ENCODE data around the gene TSPAN18.
A peak's percentile ranks its signal among the peaks of the same experiment; 100 is the strongest.

The TSPAN18 gene

DNA sequence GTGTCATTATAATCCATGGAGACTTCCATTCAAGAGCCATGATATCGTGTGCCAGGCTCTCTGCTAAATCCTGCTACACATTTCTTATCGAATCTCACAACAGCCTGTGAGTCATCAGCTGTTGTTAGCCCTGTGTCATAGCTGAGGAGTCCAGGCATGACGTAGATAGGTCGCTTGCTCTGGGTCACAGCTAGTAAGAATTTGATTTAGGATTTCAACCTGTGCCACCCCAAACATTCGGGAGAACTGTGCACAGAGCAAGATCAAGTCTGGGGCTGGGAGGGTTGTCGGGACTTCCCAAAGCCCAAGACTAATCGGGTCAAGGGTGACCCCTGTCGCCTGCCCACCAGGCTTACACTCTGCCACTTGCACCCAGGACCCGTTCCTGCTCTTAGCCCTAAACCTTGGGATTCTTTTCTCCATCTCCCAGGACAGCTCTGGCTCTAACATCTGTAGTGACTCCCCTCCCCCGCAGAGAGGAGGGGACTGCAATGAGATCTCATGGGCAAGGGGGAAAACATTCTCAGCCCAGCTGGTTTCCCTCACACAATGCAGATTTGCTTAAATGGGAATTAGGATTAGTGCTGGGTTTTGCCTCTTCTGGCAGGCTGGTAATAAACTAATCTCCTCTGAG lies 34.3 kb downstream of the TSPAN18 start:
- DNase-seq (ENCODE audit: low read depth, low spot score): peak; percentile 82

DNA sequence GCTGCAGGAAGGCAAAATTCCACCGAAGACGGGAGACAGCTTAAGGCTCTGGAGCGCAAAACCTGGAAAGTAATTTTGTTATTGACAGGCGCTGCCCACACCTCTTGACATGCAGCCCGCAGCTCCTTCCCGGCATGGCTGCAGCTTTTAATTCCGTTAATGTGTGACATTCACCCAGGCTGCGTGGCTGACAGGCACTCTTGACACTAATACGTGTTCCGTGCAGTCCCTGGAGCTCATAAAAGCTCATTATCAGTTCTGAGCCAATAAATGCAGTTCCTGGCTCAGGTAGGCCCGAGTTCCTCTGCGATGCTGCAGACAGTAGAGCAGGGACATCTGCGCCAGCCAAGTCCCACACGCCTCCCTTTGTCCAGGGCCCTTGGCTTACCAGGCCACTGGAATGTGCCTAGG lies 34.8 kb downstream of the TSPAN18 start:
- peaks cover 16% of the 10 kb centered on the region for H3K4me1 ChIP-seq (ENCODE audit: insufficient read depth, insufficient read length)
- H3K9ac ChIP-seq (ENCODE audit: insufficient read length, low read depth): peak overlapping the region; percentile 43
- no peaks in the 10 kb centered on the region for H3K27me3 ChIP-seq (ENCODE audit: insufficient read depth, insufficient read length)
- H3K9me3 ChIP-seq (ENCODE audit: insufficient read depth, low read length): peaks cover 21% of the 10 kb centered on the region
- no peak overlapping the region for H3K4me3 ChIP-seq (ENCODE audit: insufficient read length, low read depth)
- peaks cover 22% of the 10 kb centered on the region for H3K36me3 ChIP-seq (ENCODE audit: insufficient read depth, insufficient read length, low read length)
- no peak for DNase-seq (ENCODE audit: low read depth, low spot score)
- TF ChIP-seq ZNF274 (IDR thresholded peaks at IDR 0.05; ENCODE audit: low read depth, low read length) (no peak), YY1 (IDR thresholded peaks at IDR 0.05; ENCODE audit: insufficient read depth, insufficient read length) (no peak), SUZ12 (IDR thresholded peaks at IDR 0.05; ENCODE audit: extremely low read depth, insufficient read depth, insufficient read length) (no peak)

More for the DNA sequence above, 34.3 kb downstream of the TSPAN18 start:
- no peak overlapping the region for H3K4me3 ChIP-seq (ENCODE audit: insufficient read length, low read depth)
- TF ChIP-seq ZNF274 (IDR thresholded peaks at IDR 0.05; ENCODE audit: low read depth, low read length) (no peak), SUZ12 (IDR thresholded peaks at IDR 0.05; ENCODE audit: extremely low read depth, insufficient read depth, insufficient read length) (no peak), YY1 (IDR thresholded peaks at IDR 0.05; ENCODE audit: insufficient read depth, insufficient read length) (no peak)
- peak overlapping the region; percentile 43 for H3K9ac ChIP-seq (ENCODE audit: insufficient read length, low read depth)
- no peaks in the 10 kb centered on the region for H3K27me3 ChIP-seq (ENCODE audit: insufficient read depth, insufficient read length)
- peaks cover 21% of the 10 kb centered on the region for H3K9me3 ChIP-seq (ENCODE audit: insufficient read depth, low read length)
- H3K4me1 ChIP-seq (ENCODE audit: insufficient read depth, insufficient read length): peaks cover 11% of the 10 kb centered on the region
- peaks cover 21% of the 10 kb centered on the region for H3K36me3 ChIP-seq (ENCODE audit: insufficient read depth, insufficient read length, low read length)

DNA sequence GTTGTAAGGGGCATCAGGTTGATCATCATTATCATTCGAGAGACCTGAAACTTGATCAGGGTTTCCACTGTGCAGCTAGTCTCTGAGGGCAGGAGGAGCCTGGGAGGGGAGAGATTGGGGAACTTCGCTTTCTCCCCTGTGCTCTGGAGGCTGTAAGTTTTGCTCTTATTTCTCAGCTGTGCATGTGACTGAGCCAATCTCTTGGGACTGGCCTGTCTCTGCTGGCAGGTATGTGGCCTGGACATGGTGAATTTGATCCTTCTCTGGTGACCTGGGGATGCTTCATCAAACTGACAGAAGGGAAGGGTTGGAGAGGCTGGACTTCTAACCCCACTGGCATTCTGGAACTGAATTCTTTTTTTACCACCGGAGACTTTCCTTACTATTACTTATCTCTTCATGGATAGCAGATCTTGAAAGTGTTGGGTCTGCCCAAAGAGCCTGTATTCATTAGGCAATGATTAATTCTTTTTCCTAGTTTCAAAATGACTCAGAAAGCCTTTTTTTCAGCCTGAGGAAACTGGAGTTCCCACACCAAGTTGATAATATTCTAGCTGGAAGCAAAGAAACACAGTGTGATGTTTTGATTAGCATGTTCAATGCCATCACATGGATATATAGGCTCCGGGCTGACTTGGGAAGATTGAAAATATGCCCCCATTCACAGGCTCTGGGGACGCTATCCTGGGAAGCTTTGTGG lies 36.5 kb downstream of the TSPAN18 start:
- Histone ChIP-seq H3K4me3 (ENCODE audit: insufficient read length, low read depth) (no peak overlapping the region), H3K9ac (ENCODE audit: insufficient read length, low read depth) (no peak overlapping the region), H3K4me1 (ENCODE audit: insufficient read depth, insufficient read length) (peaks cover 16% of the 10 kb centered on the region), H3K27me3 (ENCODE audit: insufficient read depth, insufficient read length) (no peaks in the 10 kb centered on the region), H3K36me3 (ENCODE audit: insufficient read depth, insufficient read length, low read length) (peaks cover 38% of the 10 kb centered on the region), H3K9me3 (ENCODE audit: insufficient read depth, low read length) (peaks cover 21% of the 10 kb centered on the region)
- DNase-seq (ENCODE audit: low read depth, low spot score): no peak
- TF ChIP-seq ZNF274 (IDR thresholded peaks at IDR 0.05; ENCODE audit: low read depth, low read length): no peak
- no peak for TF ChIP-seq YY1 (IDR thresholded peaks at IDR 0.05; ENCODE audit: insufficient read depth, insufficient read length)
- no peak for TF ChIP-seq SUZ12 (IDR thresholded peaks at IDR 0.05; ENCODE audit: extremely low read depth, insufficient read depth, insufficient read length)

DNA sequence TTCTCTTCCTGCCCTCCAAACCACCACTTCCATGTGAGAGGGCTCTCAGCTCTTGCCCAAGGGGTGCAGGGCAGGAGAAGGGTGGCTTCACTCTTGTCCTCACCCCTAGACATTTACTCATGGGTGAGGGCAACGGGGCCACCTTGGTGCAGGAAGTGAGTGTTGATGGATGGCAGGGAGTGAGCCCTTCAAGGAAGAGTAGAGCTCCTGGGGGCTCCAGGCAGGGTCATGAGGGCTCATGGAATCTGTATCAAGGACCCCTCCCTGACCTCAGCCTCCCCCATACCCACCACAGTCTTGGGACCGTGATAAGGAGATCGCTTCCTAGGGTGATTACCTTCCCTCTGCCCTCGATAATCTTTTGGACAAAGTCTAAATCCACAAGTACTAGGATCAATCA lies 37.8 kb downstream of the TSPAN18 start:
- peaks cover 38% of the 10 kb centered on the region for H3K36me3 ChIP-seq (ENCODE audit: insufficient read depth, insufficient read length, low read length)
- no peak overlapping the region for H3K4me3 ChIP-seq (ENCODE audit: insufficient read length, low read depth)
- peaks cover 17% of the 10 kb centered on the region for H3K9me3 ChIP-seq (ENCODE audit: insufficient read depth, low read length)
- no peaks in the 10 kb centered on the region for H3K27me3 ChIP-seq (ENCODE audit: insufficient read depth, insufficient read length)
- H3K9ac ChIP-seq (ENCODE audit: insufficient read length, low read depth): no peak overlapping the region
- DNase-seq (ENCODE audit: low read depth, low spot score): no peak
- TF ChIP-seq ZNF274 (IDR thresholded peaks at IDR 0.05; ENCODE audit: low read depth, low read length) (no peak), SUZ12 (IDR thresholded peaks at IDR 0.05; ENCODE audit: extremely low read depth, insufficient read depth, insufficient read length) (no peak), YY1 (IDR thresholded peaks at IDR 0.05; ENCODE audit: insufficient read depth, insufficient read length) (no peak)
- peaks cover 16% of the 10 kb centered on the region for H3K4me1 ChIP-seq (ENCODE audit: insufficient read depth, insufficient read length)

DNA sequence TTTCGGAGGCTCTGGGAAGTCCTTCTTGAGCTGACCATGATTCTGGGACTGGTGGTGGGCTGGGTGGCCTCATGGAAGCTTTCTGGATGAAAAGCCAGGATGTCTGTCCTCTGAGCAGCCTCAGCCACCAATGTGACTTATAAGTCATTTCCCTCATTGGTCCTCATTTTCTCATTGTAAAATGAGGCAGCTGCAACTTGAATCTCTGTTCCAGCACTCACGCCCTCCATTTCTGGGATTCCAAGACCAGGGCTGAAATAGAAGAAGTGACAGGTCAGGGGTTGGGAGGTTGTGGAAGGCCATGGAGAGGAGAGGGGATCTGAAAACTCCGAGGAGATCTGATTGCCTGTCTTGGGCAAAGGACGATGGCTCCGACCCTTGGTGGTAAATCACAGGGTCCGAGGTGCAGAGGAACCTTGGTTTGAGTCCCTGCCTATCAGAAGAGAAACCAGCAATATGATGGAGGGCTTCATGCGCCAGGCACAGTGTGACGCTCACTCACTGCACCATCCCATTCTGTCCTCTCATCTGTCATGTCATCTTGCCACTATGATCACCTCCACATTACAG lies 38.3 kb downstream of the TSPAN18 start:
- H3K36me3 ChIP-seq (ENCODE audit: insufficient read depth, insufficient read length, low read length): peaks cover 38% of the 10 kb centered on the region
- no peak overlapping the region for H3K9ac ChIP-seq (ENCODE audit: insufficient read length, low read depth)
- H3K4me3 ChIP-seq (ENCODE audit: insufficient read length, low read depth): no peak overlapping the region
- peaks cover 17% of the 10 kb centered on the region for H3K9me3 ChIP-seq (ENCODE audit: insufficient read depth, low read length)
- no peak for TF ChIP-seq ZNF274 (IDR thresholded peaks at IDR 0.05; ENCODE audit: low read depth, low read length)
- no peak for TF ChIP-seq YY1 (IDR thresholded peaks at IDR 0.05; ENCODE audit: insufficient read depth, insufficient read length)
- no peak for TF ChIP-seq SUZ12 (IDR thresholded peaks at IDR 0.05; ENCODE audit: extremely low read depth, insufficient read depth, insufficient read length)
- no peak for DNase-seq (ENCODE audit: low read depth, low spot score)
- peaks cover 16% of the 10 kb centered on the region for H3K4me1 ChIP-seq (ENCODE audit: insufficient read depth, insufficient read length)
- H3K27me3 ChIP-seq (ENCODE audit: insufficient read depth, insufficient read length): no peaks in the 10 kb centered on the region

DNA sequence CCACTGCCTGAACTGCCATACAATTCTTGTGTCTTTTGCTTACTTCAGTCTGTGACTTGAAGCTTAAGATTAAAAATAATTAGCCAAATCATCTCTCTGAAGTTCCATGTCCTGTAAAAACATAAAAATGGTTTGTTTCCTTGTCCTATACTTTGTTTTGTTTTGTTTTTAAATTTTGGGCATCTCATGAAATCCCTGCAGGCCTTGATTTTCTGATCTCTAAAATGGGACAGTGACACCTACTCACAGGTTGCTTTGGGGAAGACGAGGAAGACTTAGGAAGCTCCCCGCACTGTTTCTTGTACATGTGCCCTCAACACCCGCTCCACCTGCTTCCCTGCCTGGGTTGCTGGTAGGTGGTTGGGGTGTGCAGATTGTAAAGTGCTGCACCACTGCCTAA lies 38.9 kb downstream of the TSPAN18 start:
- Histone ChIP-seq H3K36me3 (ENCODE audit: insufficient read depth, insufficient read length, low read length) (peaks cover 39% of the 10 kb centered on the region), H3K9ac (ENCODE audit: insufficient read length, low read depth) (no peak overlapping the region), H3K4me3 (ENCODE audit: insufficient read length, low read depth) (no peak overlapping the region), H3K27me3 (ENCODE audit: insufficient read depth, insufficient read length) (no peaks in the 10 kb centered on the region), H3K9me3 (ENCODE audit: insufficient read depth, low read length) (peaks cover 17% of the 10 kb centered on the region), H3K4me1 (ENCODE audit: insufficient read depth, insufficient read length) (peaks cover 16% of the 10 kb centered on the region)
- DNase-seq (ENCODE audit: low read depth, low spot score): no peak
- TF ChIP-seq SUZ12 (IDR thresholded peaks at IDR 0.05; ENCODE audit: extremely low read depth, insufficient read depth, insufficient read length) (no peak), ZNF274 (IDR thresholded peaks at IDR 0.05; ENCODE audit: low read depth, low read length) (no peak)
